Stimulated activated CD8-positive, alpha-beta memory T cell treated with anti-CD3 and anti-CD28 coated beads, Interleukin-4, amount 100 ng/mL, for 48 hours (primary cell): Measurements from ENCODE around the gene ZBTB7C.

Experiments
- DNase-seq: peaks from one replicate; pipeline ENCODE4 v3.0.0-alpha.2; 2020

Gene ZBTB7C

DNA sequence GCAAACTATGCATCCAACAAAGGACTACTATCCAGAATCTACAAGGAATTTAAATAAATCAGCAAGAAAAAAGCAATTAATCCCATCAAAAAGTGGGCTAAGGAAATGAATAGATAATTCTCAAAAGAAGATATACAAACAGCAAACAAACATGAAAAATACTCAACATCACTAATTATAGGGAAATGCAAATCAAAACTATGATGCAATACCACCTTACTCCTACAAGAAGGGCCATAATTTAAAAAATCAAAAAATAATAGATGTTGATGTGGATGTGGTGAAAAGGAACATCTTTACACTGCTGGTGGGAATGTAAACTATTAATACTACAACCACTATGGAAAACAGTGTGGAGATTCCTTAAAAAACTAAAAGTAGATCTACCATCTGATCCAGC lies 164.7 kb downstream of the ZBTB7C start:
- no peak for DNase-seq

DNA sequence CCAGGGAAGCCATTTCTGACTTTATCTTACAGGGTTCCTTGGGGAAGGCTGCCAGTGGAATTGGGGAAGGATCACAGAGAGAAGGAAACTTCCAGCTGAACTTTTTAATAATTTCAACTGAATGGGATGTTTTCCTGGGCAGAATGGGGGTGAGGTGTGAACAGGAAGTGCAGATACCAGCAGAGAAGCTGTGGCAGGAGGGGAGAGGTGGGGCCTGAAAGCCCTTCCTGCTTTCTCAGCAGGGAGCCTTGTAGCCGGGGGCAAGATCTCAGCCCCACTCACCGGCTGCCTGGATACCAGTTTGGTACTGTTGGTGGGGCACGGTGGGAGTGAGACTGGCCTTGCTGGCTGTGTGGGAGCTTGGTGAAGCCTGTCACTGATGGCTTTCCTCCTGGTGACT lies 170.5 kb downstream of the ZBTB7C start:
- no peak for DNase-seq

DNA sequence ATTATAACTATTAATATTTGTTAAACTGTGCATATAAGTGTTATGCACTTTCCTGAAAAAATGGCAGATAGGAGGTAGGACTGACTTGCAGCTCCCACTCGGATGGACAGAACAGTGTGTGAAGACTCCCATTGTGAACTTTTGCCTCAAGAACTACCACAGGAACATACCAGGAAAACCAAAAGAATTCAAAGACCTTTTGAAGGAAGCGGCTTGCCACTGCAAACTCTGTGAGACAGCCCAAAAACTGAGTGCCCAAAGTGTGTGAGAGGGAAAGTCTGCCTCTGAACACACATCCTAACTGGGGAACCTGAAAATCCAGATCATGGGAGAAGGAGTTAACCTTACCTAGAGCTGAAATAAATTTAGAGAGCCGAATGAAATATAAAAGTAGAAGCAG lies 171.0 kb downstream of the ZBTB7C start:
- DNase-seq: no peak

DNA sequence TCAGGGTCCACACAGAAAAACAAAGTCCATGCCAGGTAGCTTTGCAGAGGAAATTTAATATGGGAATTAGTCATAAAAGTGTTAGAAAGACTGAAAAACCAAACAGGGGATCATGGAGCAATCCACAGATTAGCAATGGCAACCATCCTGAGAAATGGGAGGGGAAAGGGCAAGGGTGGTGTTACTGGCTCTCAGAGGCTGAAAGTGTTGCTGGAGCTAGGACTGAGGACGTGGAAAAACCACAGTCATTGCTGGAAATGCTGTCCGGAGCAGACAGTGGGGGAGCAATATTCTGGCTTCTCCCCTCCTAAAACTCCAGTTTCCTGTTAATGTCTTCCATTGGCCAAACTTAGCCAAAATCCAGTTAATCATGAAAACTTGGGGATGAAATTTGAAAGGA lies 172.4 kb downstream of the ZBTB7C start:
- DNase-seq: no peak

GRCh38 chr18:48230467-48231113 lies 178.6 kb downstream of the ZBTB7C start:
- DNase-seq: peak; percentile 36

- DNase-seq: no peak
These were observed 179.6 kb downstream of the ZBTB7C start for GRCh38 chr18:48229552-48229981.

DNA sequence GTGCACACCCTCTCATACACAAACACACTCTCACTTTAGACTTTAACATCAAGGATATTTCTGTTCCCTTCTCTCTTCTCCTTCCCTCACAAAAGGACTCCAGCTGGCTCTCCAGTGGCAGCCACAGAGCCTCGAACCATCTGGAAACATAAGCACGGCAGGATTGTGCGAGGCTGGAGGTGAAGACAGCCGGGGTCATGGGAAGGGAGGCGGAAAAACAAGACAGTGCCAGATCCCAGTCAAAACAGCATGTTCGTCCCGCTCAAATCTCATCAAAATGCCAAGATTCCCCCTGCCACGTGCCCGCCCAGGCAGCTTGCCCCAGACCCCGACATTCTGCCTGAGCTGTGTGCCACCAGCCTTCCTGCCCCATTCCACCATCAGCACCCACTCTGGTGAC lies 180.3 kb downstream of the ZBTB7C start:
- DNase-seq: no peak

DNA sequence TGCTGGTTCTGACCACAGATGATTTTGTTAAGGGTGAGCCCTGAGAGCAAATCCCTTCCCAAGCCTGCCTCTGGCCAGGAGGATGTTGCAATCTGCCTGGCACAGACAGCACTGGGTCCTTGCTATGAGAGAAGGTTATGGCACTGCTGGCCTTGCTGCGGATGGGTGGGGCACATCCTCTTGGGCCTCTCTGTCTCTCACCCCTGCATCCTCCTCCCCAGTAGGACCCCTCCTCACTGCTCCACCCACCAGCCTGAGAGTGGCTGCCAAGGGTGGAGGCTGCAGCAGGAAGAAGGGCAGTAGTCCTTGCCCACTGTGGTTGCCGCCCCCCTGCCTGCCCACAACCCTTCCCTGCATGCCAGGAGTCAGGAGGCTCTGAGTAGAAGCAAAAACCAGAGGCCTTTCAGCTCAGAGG lies 180.9 kb downstream of the ZBTB7C start:
- no peak for DNase-seq

GRCh38 chr18:48227206-48227605 lies 182.0 kb downstream of the ZBTB7C start:
- DNase-seq: no peak

DNA sequence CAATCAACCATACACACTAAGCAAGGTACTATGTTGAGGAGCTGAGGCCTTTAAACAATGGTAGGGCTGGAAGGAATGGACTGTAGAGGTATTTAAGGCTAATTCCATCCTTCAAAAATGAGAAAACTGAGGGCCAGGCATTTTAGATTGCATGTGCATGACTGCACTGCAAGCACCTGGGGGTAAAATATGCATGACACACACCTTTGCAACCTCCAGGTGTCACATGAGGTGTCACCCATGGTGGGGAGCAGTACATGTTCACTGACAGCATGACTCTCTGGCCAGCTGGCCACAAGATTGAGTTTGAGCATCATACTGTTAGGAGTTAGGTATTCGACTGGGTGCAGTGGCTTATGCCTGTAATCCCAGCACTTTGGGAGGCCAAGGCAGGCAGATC lies 182.8 kb downstream of the ZBTB7C start:
- no peak for DNase-seq

DNA sequence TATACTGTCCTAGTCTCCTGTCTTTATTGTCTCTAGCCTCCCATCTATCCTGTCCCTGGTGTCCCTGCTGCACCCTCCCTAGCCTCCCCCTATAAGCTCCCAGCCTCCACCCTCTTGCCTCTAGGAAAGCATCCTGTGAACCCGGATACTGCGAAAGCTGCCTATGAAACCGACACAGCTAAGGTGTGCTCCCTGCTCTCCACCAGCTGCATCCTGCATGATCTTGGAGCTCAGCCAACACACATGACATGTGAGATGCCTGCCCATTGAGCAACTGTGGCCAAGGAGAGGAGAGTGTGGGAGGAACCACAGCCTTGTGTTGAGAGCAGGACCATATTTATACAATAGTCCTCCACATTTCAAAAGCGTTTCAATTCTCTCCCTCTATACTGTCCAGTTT lies 187.1 kb downstream of the ZBTB7C start:
- no peak for DNase-seq

DNA sequence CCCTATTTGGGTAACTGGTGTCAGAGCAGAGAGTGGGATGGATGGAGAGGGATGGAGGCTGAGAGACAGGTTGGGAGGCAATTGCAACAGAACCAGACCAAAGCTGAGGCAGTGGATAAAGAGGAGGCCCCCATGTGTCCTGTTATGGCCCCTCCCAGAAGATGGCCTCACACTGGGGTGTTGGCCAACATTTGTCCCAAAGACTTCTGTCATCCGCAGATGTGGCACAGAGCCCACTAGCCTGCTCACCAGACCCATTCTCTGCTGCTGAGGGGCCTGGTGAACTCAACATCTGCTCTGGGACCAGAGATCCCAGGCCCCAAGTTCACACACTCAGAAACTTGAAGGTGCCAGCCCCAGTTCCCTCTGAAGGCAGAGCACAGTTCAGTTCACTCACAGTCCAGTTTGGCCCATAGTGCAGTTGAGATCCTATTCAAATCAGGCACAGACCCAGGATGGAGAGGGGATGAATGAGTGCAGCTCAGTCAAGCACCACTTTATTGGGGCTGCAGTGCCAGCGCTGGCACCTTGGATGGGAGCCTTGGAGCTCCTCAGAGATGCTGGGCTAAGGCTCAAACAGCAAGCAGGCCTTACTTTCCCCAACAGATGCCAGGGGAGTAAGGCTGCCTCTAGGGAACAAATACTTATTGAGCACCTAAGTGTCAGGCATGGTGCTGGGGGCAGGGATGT lies 189.2 kb downstream of the ZBTB7C start:
- DNase-seq: no peak

- no peak for DNase-seq
These were observed 190.0 kb downstream of the ZBTB7C start for GRCh38 chr18:48219037-48219809.

GRCh38 chr18:48218285-48219022 lies 190.7 kb downstream of the ZBTB7C start:
- DNase-seq: no peak

- DNase-seq: no peak
These were observed 191.6 kb downstream of the ZBTB7C start for GRCh38 chr18:48217258-48218250.

GRCh38 chr18:48216639-48217257 lies 192.4 kb downstream of the ZBTB7C start:
- no peak for DNase-seq

DNA sequence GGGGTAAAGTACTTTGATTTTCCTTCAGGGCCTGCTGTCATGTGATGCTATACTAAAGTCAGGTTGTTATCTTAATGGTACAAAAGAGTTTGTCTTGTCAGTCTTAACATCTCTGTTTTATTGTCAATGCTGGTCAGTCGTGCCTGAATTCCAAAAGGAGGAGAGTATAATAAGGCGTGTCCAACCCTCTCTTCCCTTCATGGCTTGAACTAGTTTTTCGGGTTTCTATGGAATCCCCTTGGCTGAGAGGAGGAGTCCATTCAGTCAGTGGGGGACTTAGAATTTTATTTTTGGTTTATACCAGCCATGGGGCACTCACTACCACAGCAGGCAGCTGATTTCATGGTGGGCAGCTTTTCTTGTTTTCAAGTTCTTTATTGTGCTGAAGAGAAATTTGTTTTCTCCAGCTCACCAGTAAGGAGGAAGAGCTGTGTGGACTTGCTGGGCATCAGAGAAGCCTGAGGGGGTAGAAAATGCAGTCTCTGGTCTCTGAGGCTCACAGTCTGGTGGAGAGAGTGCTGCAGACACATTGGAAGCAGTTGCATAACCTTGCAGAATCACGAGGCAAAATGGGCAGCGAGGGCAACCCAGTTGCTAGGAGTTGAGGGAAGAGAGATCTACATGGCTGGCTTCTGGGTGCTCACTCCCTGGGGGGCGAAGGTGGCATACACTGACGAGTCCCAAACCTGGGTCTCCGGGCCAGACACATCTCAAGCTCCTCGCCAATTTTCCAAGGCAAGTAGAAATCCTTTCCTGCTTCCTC lies 193.1 kb downstream of the ZBTB7C start:
- no peak for DNase-seq

DNA sequence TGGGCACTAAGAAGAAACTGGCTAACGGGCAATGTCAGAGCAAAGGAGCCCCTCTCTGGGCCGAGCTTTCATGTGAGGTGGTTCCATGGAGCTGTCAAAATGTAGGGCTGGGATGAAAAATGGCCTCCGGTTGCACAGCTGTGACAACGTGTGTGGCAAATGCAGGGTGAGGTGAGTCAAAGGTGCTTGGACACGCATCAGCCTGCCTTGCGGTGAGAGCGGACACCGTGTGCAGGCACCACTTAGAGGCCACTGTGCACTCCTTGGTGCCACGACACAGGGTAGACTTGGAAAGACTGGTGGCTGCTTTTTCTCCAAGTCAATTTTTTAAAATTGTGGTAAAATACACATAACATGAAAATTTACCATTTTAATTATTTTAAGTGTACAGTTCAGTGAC lies 195.4 kb downstream of the ZBTB7C start:
- no peak for DNase-seq

GRCh38 chr18:48208432-48209140 lies 200.6 kb downstream of the ZBTB7C start:
- no peak for DNase-seq

- DNase-seq: no peak
These were observed 201.4 kb downstream of the ZBTB7C start for GRCh38 chr18:48207733-48208132.
